ENCODE data around the gene PIP5K1B. TPM values are rescaled to one million over a fixed set of nuclear protein-coding genes. Genes with fewer than 3 reads are reported as not detected.

Gene PIP5K1B
- total and polyA plus RNA-seq, 2 experiments from 2014 or later: 3.7 to 10.2 TPM

DNA sequence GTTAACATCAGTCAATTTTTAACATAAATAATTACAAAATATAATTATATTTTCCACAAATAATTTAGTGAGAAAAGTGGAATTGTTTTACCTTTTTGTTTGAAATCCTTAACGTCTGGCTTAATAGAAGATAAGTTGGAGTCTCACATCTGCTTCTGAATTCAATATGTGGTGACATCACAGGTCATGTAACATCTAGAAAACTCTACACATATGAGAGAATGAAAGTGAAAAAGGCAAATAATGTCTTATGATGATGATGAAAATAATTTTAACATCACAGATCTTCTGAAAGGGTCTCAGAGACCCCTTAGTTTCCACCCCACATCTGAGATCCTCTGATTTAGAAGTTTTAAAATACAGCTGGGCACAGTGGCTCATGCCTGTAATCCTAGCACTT lies 227.4 kb downstream of the PIP5K1B start:
- no peaks in the 10 kb centered on the region for H3K36me3 ChIP-seq (replicated peaks; ENCODE audit: insufficient read depth, low read depth)
- TF ChIP-seq, protein P1, sequence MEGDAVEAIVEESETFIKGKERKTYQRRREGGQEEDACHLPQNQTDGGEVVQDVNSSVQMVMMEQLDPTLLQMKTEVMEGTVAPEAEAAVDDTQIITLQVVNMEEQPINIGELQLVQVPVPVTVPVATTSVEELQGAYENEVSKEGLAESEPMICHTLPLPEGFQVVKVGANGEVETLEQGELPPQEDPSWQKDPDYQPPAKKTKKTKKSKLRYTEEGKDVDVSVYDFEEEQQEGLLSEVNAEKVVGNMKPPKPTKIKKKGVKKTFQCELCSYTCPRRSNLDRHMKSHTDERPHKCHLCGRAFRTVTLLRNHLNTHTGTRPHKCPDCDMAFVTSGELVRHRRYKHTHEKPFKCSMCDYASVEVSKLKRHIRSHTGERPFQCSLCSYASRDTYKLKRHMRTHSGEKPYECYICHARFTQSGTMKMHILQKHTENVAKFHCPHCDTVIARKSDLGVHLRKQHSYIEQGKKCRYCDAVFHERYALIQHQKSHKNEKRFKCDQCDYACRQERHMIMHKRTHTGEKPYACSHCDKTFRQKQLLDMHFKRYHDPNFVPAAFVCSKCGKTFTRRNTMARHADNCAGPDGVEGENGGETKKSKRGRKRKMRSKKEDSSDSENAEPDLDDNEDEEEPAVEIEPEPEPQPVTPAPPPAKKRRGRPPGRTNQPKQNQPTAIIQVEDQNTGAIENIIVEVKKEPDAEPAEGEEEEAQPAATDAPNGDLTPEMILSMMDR (IDR thresholded peaks at IDR 0.05; ENCODE audit: poor library complexity): no peak
- TF ChIP-seq EZH2 (IDR thresholded peaks at IDR 0.05; ENCODE audit: borderline replicate concordance) (no peak), EZH2phosphoT487 (IDR thresholded peaks at IDR 0.05; ENCODE audit: low read depth, severe bottlenecking, unreplicated experiment) (no peak)
- H3K9me2 ChIP-seq (replicated peaks; ENCODE audit: insufficient read depth): no peaks in the 10 kb centered on the region
- H3K4me3 ChIP-seq: no peak overlapping the region
- H4K20me1 ChIP-seq (ENCODE audit: insufficient read depth, poor library complexity, severe bottlenecking): no peaks in the 10 kb centered on the region
- H3K4me2 ChIP-seq: no peak overlapping the region
- no peaks in the 10 kb centered on the region for H3K27me3 ChIP-seq
- H2AFZ ChIP-seq: no peak overlapping the region
- H3K4me1 ChIP-seq (ENCODE audit: insufficient read depth): no peaks in the 10 kb centered on the region
- no peaks in the 10 kb centered on the region for H3K9me3 ChIP-seq (ENCODE audit: low read depth)
- 100% methylated on average over 1 of the region's 1 CpG for WGBS (ENCODE audit: low lambda C conversion rate, missing lambda C conversion rate)
- no peak for DNase-seq (ENCODE audit: low spot score)
- no peaks in the 10 kb centered on the region for H3K79me2 ChIP-seq
- H3K27ac ChIP-seq: no peak overlapping the region

DNA sequence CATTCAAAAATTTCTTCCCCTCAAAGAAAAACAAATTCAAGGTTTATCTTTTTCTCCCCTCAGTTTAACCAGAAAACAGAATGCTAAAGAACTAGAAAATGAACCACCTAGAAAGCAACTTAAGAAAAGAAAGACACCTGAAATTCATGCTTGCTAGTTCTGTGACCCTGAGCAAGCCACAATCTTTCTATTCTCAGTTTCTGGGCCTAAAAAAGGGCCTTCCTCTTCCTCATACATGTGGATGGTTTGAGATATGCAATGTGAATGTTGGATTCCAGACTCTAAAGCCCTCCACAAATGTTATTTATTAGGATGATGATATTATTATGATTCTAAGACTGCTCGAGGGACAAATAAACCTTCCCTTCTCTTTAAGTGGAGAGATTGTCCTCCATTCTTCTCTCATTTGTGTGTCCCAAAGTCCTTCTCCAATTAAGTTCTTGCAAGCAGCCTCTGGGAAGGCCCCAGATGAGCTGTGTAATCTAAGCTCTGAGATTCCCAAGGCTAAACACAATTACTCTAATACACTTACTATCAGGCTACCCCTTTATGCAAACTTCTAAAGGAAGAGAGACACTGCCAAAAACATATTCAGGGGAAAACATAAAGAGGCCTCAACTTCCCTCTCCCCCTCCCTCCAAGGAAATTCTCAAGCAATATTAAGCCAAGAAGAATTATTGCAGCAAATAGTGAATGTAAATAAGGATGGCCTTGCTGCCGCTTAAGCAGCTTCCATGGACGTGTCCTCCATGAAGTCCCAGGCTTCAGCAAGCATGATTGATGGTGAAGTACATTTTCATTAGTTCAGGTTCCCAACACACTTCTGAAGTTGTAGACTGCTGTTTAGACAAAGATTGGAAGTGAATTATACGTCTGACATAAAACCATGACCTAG lies 228.6 kb downstream of the PIP5K1B start:
- 84% methylated on average over 4 of the region's 4 CpGs for WGBS (ENCODE audit: low lambda C conversion rate, missing lambda C conversion rate)

DNA sequence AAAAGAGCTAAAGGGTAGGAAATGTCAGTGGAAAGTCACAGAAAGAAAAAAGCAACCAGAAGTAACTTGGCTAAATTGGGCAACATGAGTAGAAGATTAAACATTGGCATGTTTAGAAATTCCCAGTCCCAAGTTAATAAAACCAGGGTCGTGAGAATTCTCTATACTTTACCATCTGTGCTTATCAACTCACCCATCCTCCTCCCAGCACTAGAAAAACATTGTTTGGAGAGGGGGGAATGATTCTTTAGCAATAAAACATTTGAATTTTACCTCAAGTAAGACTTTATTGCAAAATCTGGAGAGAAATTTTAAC lies 229.2 kb downstream of the PIP5K1B start:
- H3K27ac ChIP-seq: no peak overlapping the region
- no peak overlapping the region for H3K4me2 ChIP-seq
- H3K4me3 ChIP-seq: no peak overlapping the region
- H4K20me1 ChIP-seq (ENCODE audit: insufficient read depth, poor library complexity, severe bottlenecking): no peaks in the 10 kb centered on the region
- H3K9me3 ChIP-seq (ENCODE audit: low read depth): no peaks in the 10 kb centered on the region
- TF ChIP-seq EZH2 (IDR thresholded peaks at IDR 0.05; ENCODE audit: borderline replicate concordance) (no peak), EZH2phosphoT487 (IDR thresholded peaks at IDR 0.05; ENCODE audit: low read depth, severe bottlenecking, unreplicated experiment) (no peak)
- TF ChIP-seq, protein P1 (IDR thresholded peaks at IDR 0.05; ENCODE audit: poor library complexity): no peak
- DNase-seq (ENCODE audit: low spot score): no peak
- no peaks in the 10 kb centered on the region for H3K36me3 ChIP-seq (replicated peaks; ENCODE audit: insufficient read depth, low read depth)
- H3K27me3 ChIP-seq: no peaks in the 10 kb centered on the region
- 41% methylated on average over 1 of the region's 1 CpG for WGBS (ENCODE audit: low lambda C conversion rate, missing lambda C conversion rate)
- H3K4me1 ChIP-seq (ENCODE audit: insufficient read depth): no peaks in the 10 kb centered on the region
- no peaks in the 10 kb centered on the region for H3K79me2 ChIP-seq
- no peak overlapping the region for H2AFZ ChIP-seq
- no peaks in the 10 kb centered on the region for H3K9me2 ChIP-seq (replicated peaks; ENCODE audit: insufficient read depth)

More for the DNA sequence above, 228.6 kb downstream of the PIP5K1B start:
- Histone ChIP-seq H3K79me2 (no peaks in the 10 kb centered on the region), H3K4me3 (no peak overlapping the region), H4K20me1 (ENCODE audit: insufficient read depth, poor library complexity, severe bottlenecking) (no peaks in the 10 kb centered on the region), H3K9me3 (ENCODE audit: low read depth) (no peaks in the 10 kb centered on the region), H3K36me3 (replicated peaks; ENCODE audit: insufficient read depth, low read depth) (no peaks in the 10 kb centered on the region), H3K27me3 (no peaks in the 10 kb centered on the region), H2AFZ (no peak overlapping the region), H3K9me2 (replicated peaks; ENCODE audit: insufficient read depth) (no peaks in the 10 kb centered on the region), H3K27ac (no peak overlapping the region), H3K4me2 (no peak overlapping the region), H3K4me1 (ENCODE audit: insufficient read depth) (no peaks in the 10 kb centered on the region)
- TF ChIP-seq EZH2 (IDR thresholded peaks at IDR 0.05; ENCODE audit: borderline replicate concordance) (no peak), EZH2phosphoT487 (IDR thresholded peaks at IDR 0.05; ENCODE audit: low read depth, severe bottlenecking, unreplicated experiment) (no peak)
- TF ChIP-seq, protein P1 (IDR thresholded peaks at IDR 0.05; ENCODE audit: poor library complexity): no peak
- DNase-seq (ENCODE audit: low spot score): no peak

Measured in hepatocyte (in vitro differentiated cells).